MM.1S (cell line): ENCODE data around the gene PLSCR3.

ENCODE experiments used
- DNase-seq: peaks from one replicate; pipeline ENCODE4 v3.0.0-alpha.2; 2015
- H2AFZ ChIP-seq: fragments of 300-600 bp; sonication (generic); 2 replicates; pipeline ENCODE4 v1.6.0; 2016; ENCODE audit warnings: antibody characterized with exemption, low read length
- H3F3A ChIP-seq: fragments of 300-600 bp; sonication (generic); 2 replicates; pipeline ENCODE4 v1.6.1; 2016; ENCODE audit warnings: mild to moderate bottlenecking, antibody characterized with exemption, low read length, moderate library complexity, mixed read lengths; ENCODE audit not compliant: insufficient read depth
- H3K27ac ChIP-seq: fragments of 300-600 bp; sonication (generic); 2 replicates; pipeline ENCODE4 v1.5.1; 2016; ENCODE audit warnings: mild to moderate bottlenecking, low read length
- H3K27me3 ChIP-seq: fragments of 300-600 bp; sonication (generic); replicated peaks from 2 replicates; pipeline ENCODE4 v1.6.0; 2016; ENCODE audit warnings: low read length; ENCODE audit not compliant: insufficient read depth
- H3K36me3 ChIP-seq: fragments of 300-600 bp; sonication (generic); replicated peaks from 2 replicates; pipeline ENCODE4 v1.6.1; 2016; ENCODE audit warnings: mild to moderate bottlenecking, low read length, mixed read lengths; ENCODE audit not compliant: insufficient read depth
- H3K4me1 ChIP-seq: fragments of 300-600 bp; sonication (generic); 2 replicates; pipeline ENCODE4 v1.6.1; 2016; ENCODE audit warnings: low read length, mixed read lengths
- H3K4me2 ChIP-seq: fragments of 300-600 bp; sonication (generic); 2 replicates; pipeline ENCODE4 v1.6.0; 2016; ENCODE audit warnings: low read depth, low read length
- H3K4me3 ChIP-seq: fragments of 300-600 bp; sonication (generic); 2 replicates; pipeline ENCODE4 v1.5.1; 2016; ENCODE audit warnings: low read length, mixed read lengths
- H3K79me2 ChIP-seq: fragments of 300-600 bp; sonication (generic); 2 replicates; pipeline ENCODE4 v1.6.1; 2016; ENCODE audit warnings: mixed run types, low read length, mixed read lengths
- H3K9ac ChIP-seq: fragments of 300-600 bp; sonication (generic); 2 replicates; pipeline ENCODE4 v1.6.1; 2016; ENCODE audit warnings: low read length, mixed read lengths
- H3K9me2 ChIP-seq: fragments of 300-600 bp; sonication (generic); replicated peaks from 2 replicates; pipeline ENCODE4 v1.6.1; 2016; ENCODE audit warnings: mild to moderate bottlenecking, low read length, mixed read lengths; ENCODE audit not compliant: insufficient read depth
- H3K9me3 ChIP-seq: fragments of 300-600 bp; sonication (generic); replicated peaks from 2 replicates; pipeline ENCODE4 v1.6.1; 2016; ENCODE audit warnings: mild to moderate bottlenecking, low read length, mixed read lengths; ENCODE audit not compliant: insufficient read depth
- H4K20me1 ChIP-seq: fragments of 300-600 bp; sonication (generic); 2 replicates; pipeline ENCODE4 v1.6.1; 2016; ENCODE audit warnings: mild to moderate bottlenecking, low read length, moderate library complexity, mixed read lengths; ENCODE audit not compliant: insufficient read depth
- CTCF ChIP-seq: fragments of 300-600 bp; sonication (generic); IDR thresholded peaks from 2 replicates; pipeline ENCODE4 v1.5.1; 2016; ENCODE audit warnings: antibody characterized with exemption, low read length, mixed read lengths
- EZH2 ChIP-seq: fragments of 300-600 bp; sonication (generic); optimal IDR thresholded peaks from 2 replicates; pipeline ENCODE3; 2017; ENCODE audit warnings: low read depth, mild to moderate bottlenecking, antibody characterized with exemption, low read length, mixed read lengths
- EZH2phosphoT487 ChIP-seq: fragments of 300-600 bp; sonication (generic); IDR thresholded peaks from 2 replicates; pipeline ENCODE4 v1.6.1; 2018; ENCODE audit warnings: antibody characterized with exemption, low read length

PLSCR3 gene

GRCh38 chr17:7428557-7428956, 34.2 kb upstream of the PLSCR3 start, which contains the start of gene SPEM3:
TSS of gene SPEM3 (plus strand) at chr17:7428857. CDS start at chr17:7428903, 46 bp downstream.
- H3K27me3 ChIP-seq, result peaks cover 64% of the 10 kb centered on the region
- H3K27ac ChIP-seq, result no peak within 1 kb of the TSS
- no peaks in the 10 kb centered on the region for H3K79me2 ChIP-seq
- H3K9me3 ChIP-seq, result no peaks in the 10 kb centered on the region
- no peak within 1 kb of the TSS for H2AFZ ChIP-seq
- no peaks in the 10 kb centered on the region for H3K9me2 ChIP-seq
- no peak for DNase-seq
- no peaks in the 10 kb centered on the region for H3K36me3 ChIP-seq
- H3K9ac ChIP-seq, result no peak within 1 kb of the TSS
- no peaks in the 10 kb centered on the region for H3K4me1 ChIP-seq
- no peaks in the 10 kb centered on the region for H4K20me1 ChIP-seq
- no peak within 1 kb of the TSS for H3K4me3 ChIP-seq
- TF ChIP-seq EZH2phosphoT487 (no peak), CTCF (no peak), EZH2 (no peak)
- H3K4me2 ChIP-seq, result no peak within 1 kb of the TSS
- no peaks in the 10 kb centered on the region for H3F3A ChIP-seq

GRCh38 chr17:7427549-7427948, 33.2 kb upstream of the PLSCR3 start:
- H3K4me1 ChIP-seq, result no peaks in the 10 kb centered on the region
- H4K20me1 ChIP-seq, result no peaks in the 10 kb centered on the region
- H3K27me3 ChIP-seq, result peaks cover 64% of the 10 kb centered on the region
- H3K27ac ChIP-seq, result no peak overlapping the region
- H3K9ac ChIP-seq, result no peak overlapping the region
- no peaks in the 10 kb centered on the region for H3K36me3 ChIP-seq
- H3K79me2 ChIP-seq, result no peaks in the 10 kb centered on the region
- no peak overlapping the region for H3K4me2 ChIP-seq
- H3K9me2 ChIP-seq, result no peaks in the 10 kb centered on the region
- no peak overlapping the region for H3K4me3 ChIP-seq
- TF ChIP-seq EZH2phosphoT487 (no peak), EZH2 (no peak), CTCF (no peak)
- no peaks in the 10 kb centered on the region for H3K9me3 ChIP-seq
- no peak for DNase-seq
- no peak overlapping the region for H2AFZ ChIP-seq
- no peaks in the 10 kb centered on the region for H3F3A ChIP-seq

- H3K4me2 ChIP-seq, result no peak overlapping the region
- no peak for DNase-seq
- no peaks in the 10 kb centered on the region for H3K79me2 ChIP-seq
Observed at GRCh38 chr17:7426896-7427489, 32.7 kb upstream of the PLSCR3 start.

More at GRCh38 chr17:7426896-7427489, 32.7 kb upstream of the PLSCR3 start:
- Histone ChIP-seq H3K9me3 (no peaks in the 10 kb centered on the region), H4K20me1 (no peaks in the 10 kb centered on the region), H3K9me2 (no peaks in the 10 kb centered on the region), H3K4me3 (no peak overlapping the region), H3K4me1 (no peaks in the 10 kb centered on the region), H3K36me3 (no peaks in the 10 kb centered on the region), H3K27ac (no peak overlapping the region), H2AFZ (no peak overlapping the region), H3K27me3 (peaks cover 62% of the 10 kb centered on the region), H3K9ac (no peak overlapping the region), H3F3A (no peaks in the 10 kb centered on the region)
- TF ChIP-seq CTCF (no peak), EZH2phosphoT487 (no peak), EZH2 (no peak)
